Measurements from ENCODE around the gene RPL10A.

RPL10A gene

DNA sequence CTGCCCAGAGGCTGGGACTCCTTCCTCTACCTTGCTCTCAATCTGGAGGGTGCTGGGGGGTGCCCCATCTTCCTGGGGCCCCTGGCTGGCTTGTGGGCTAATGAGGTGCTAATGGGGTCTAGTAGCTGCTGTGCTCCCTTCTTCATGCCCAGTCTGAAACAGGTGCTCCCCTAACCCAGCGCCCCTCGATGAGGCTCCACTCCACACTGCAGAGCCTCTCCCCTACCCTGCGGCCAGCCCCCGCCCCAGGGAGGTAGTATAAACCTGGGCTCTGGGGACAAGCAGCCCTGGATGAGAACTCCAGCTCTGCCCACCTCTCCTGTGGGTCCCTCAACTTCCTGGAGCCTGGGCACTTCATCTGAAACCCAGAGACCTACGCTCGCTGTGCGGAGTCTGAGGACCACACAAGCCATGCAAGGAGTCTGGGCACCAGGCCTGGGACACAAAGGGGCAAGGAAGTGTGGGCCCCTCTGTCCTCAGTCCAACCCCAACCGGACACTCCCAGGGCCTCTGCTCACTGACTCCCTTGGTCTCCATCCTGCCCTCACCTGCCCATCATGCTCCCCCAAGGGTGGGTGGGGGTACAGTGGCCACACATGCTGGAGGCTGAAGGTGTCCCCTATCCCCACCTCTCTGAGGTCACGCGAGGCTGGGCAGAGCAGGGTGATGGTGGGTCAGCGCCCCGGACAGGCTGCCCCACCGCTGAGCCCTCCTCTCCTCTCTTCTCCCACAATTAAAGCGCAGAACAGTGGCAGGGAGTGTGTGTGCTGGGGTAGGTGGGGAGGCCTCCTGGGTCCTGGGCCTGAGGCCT is 6.1 kb downstream of the RPL10A start:
- in situ Hi-C loops (cut with HindIII; ENCODE audit: low sequenced_read_pairs): no loop called here
- no peak overlapping the region for H3K4me3 ChIP-seq (ENCODE audit: low read depth, low read length)
- TF ChIP-seq, protein P1, sequence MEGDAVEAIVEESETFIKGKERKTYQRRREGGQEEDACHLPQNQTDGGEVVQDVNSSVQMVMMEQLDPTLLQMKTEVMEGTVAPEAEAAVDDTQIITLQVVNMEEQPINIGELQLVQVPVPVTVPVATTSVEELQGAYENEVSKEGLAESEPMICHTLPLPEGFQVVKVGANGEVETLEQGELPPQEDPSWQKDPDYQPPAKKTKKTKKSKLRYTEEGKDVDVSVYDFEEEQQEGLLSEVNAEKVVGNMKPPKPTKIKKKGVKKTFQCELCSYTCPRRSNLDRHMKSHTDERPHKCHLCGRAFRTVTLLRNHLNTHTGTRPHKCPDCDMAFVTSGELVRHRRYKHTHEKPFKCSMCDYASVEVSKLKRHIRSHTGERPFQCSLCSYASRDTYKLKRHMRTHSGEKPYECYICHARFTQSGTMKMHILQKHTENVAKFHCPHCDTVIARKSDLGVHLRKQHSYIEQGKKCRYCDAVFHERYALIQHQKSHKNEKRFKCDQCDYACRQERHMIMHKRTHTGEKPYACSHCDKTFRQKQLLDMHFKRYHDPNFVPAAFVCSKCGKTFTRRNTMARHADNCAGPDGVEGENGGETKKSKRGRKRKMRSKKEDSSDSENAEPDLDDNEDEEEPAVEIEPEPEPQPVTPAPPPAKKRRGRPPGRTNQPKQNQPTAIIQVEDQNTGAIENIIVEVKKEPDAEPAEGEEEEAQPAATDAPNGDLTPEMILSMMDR (IDR thresholded peaks at IDR 0.05; ENCODE audit: low read depth, low read length): no peak
- no peak for DNase-seq (ENCODE audit: low read depth, low spot score)

DNA sequence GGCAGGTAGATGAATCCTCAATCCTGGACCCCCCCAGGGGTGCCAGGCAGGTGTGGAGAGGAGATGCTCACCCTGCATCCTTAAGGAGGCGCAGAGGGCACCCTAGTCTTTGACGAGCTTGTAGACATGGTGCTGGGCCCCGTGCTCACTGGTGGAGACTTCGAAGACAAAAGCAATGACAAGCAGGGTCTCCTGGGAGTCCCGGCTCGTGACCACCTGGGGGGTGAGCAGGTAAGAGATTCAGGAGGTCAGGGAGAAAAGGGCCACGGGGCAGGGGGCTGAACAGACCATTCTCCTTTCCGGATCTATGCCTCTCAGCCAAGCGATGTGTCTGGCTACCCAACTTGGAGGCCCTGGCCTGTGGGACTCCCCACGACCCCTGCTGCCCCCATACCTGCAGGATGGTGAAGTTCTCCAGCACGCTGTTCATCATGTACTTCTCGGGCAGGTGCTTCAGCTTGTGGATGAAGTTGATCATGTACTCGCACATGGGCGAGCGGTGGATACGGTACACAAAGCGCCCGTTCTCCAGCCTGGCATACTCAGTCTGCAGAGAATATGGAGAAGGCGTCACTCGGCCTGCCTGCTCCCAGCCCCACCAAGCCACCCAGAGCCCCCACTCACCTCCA is 6.9 kb downstream of the RPL10A start:
- no peak for DNase-seq (ENCODE audit: low read depth, low spot score)
- TF ChIP-seq, protein P1 (IDR thresholded peaks at IDR 0.05; ENCODE audit: low read depth, low read length): no peak
- in situ Hi-C loops (cut with HindIII; ENCODE audit: low sequenced_read_pairs): no loop called here
- H3K4me3 ChIP-seq (ENCODE audit: low read depth, low read length): no peak overlapping the region

DNA sequence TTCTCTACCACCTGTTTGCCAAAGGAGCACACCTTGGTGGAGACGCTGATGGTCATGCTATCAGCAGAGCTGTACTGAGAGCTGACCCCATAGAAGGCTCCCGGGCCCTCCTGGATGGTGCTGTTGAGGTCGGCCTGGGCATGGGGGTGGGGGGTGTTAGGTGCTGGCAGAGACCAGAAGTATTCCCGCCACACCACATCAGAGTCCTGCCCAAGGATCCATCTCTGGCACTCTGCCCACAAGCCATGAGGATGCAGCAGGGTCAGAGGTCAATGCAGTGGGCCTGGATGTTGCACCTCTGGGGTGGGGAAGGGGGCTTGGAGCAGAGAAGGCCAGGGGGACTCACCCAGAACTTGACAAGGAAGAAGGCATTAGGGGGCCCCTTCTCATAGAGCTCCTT is 7.4 kb downstream of the RPL10A start:
- in situ Hi-C loops (cut with HindIII; ENCODE audit: low sequenced_read_pairs): no loop called here
- TF ChIP-seq, protein P1 (IDR thresholded peaks at IDR 0.05; ENCODE audit: low read depth, low read length): no peak
- no peak overlapping the region for H3K4me3 ChIP-seq (ENCODE audit: low read depth, low read length)
- no peak for DNase-seq (ENCODE audit: low read depth, low spot score)

DNA sequence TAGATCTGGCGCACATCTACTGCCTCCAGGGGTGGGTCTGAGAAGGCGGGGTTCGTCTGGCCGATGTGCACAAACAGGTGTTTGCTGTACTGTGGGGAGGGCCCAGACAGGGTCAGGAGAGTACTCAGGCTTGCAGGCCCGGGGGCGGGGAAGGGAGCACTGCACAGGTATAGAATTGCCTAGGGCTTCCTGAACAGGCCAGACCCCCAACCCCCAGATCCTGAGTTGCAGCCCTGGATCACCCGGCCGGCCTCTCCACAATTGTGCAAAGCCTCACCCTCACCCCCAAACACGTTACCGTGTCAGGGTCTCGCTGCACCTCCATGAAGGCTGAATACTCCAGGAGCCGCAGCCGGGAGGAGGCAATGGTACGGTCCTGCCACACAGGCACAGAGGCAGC is 7.8 kb downstream of the RPL10A start:
- in situ Hi-C loops (cut with HindIII; ENCODE audit: low sequenced_read_pairs): no loop called here
- TF ChIP-seq, protein P1 (IDR thresholded peaks at IDR 0.05; ENCODE audit: low read depth, low read length): no peak
- no peak for DNase-seq (ENCODE audit: low read depth, low spot score)
- H3K4me3 ChIP-seq (ENCODE audit: low read depth, low read length): no peak overlapping the region

DNA sequence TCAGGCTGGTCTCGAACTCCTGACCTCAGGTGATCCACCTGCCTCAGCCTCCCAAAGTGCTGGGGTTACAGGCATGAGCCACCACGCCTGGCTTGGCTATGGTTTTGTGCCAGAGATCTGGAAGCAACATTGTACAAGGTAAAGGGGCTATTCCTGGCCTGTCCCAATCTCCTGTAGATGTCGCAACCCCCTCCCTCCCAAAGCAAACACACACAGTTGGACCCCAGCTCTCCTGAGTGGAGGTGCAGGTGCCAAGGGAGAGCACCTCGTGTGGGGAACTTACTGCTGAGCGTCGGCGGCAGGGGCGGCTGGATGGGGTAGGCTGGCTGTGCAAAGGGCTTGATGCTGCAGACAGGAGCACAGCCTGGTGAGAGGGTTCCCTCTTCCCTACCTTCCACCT is 8.8 kb downstream of the RPL10A start:
- no peak overlapping the region for H3K4me3 ChIP-seq (ENCODE audit: low read depth, low read length)
- in situ Hi-C loops (cut with HindIII; ENCODE audit: low sequenced_read_pairs): no loop called here
- DNase-seq (ENCODE audit: low read depth, low spot score): no peak
- TF ChIP-seq, protein P1 (IDR thresholded peaks at IDR 0.05; ENCODE audit: low read depth, low read length): no peak

DNA sequence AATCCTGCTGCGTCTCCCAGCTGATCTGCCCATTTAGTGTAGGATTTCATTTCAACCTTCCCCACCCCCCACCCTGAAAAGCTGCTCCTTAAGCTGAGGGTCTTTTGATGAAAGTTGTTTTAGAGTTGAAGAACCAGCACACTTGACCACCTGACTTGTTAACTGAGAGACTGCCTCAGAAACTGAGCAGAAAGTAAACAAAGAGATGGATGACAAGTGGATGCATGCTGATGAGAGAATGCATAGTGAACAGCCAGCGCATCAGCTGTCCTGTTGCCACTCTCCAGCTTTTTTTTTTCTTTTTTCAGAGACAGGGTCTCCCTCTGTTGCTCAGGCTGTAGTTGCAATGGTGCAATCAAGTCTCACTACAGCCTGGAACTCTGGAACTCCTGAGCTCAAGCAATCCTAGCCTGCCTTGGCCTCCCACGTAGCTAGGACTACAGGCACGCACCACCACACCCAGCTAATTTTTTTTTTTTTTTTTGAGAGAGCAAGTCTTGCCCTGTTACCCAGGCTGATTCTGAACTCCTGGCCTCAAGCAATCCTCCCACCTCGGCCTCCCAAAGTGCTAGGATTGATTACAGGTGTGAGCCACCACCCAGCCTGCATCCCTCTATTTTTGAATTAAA is 9.5 kb downstream of the RPL10A start:
- DNase-seq (ENCODE audit: low read depth, low spot score): no peak
- no peak overlapping the region for H3K4me3 ChIP-seq (ENCODE audit: low read depth, low read length)
- in situ Hi-C loops (cut with HindIII; ENCODE audit: low sequenced_read_pairs): no loop called here
- TF ChIP-seq, protein P1 (IDR thresholded peaks at IDR 0.05; ENCODE audit: low read depth, low read length): no peak

All from astrocyte of the spinal cord (primary cell).